ENCODE results near the gene CNNM3. TPM values are rescaled to one million over a fixed set of nuclear protein-coding genes. Genes with fewer than 3 reads are reported as not detected.

Gene CNNM3
- total RNA-seq, 2 experiments from 2014 or later: 17.3 to 19.9 TPM

DNA sequence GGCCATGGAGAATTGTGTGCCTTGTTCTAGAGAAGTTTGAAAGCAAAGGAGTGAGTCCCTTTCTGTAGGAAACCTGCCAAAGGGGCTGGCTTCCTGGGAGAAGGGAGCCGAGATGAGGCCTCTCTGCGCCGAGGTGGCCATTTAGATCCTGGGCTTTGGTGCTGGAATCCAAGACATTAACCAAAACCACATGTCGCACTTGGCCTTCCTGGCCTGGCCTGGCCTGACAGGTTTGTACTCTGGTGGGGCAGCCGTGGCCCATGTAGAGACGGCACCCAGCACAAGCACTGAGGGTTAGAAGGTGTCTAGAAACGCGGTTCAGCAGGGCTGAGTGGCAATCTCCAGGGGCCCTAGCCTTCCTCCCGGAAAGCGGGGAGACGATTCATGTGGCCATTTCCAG, 7.1 kb downstream of the CNNM3 start:
- H3K27ac Mint-ChIP-seq: no peak overlapping the region
- no peak for DNase-seq
- H3K9me3 Mint-ChIP-seq: no peaks in the 10 kb centered on the region
- peaks cover 41% of the 10 kb centered on the region for H3K4me1 Mint-ChIP-seq (ENCODE audit: low read depth)
- H3K4me3 Mint-ChIP-seq: no peak overlapping the region
- peaks cover 5% of the 10 kb centered on the region for H3K36me3 Mint-ChIP-seq (ENCODE audit: low read depth)
- CTCF ChIA-PET: interaction anchor here (1.4 kb wide), 1 partner anchor 289 kb away, joined by 4 read pairs; no protein-coding TSS in a partner anchor
- H3K27me3 Mint-ChIP-seq (ENCODE audit: low read depth): no peaks in the 10 kb centered on the region
- intact Hi-C loops (cut with micrococcal nuclease): no loop called here

DNA sequence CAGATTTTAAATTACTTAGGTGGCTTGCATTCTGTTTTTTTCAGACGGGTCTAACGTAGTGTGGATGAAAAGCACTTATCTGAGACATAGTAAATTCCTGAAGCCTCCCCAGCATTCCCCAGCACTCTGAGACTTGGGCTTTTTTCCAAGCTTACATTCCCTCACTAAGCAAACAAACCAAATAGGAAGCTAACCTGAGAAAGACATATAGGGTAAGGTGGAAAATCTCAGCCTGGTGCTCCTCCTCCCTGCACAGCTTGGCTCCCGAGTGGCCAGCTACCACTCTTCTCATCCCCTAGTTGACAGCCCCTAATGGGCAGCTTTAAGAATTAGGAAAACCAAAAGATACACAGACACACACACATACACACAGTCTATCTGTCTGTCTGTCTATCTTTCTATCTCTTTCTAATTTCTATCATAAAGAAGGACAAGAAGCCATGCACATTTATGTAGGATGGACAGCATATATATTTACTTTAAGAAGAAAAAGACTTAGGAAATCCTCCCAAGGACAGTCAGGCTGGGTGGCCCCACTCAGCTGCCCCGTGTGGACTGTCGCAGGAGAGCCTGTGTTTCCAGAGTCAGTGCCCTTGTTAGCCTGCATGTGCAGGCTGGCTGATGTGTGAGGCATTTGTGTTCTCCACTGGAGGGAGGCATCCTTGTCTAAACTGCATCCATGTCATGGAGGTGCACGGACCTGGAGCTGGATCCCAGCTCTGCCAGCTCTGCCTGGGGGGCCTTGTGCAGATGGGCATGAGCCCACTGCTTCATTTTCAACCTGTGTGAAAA, 8.2 kb downstream of the CNNM3 start:
- Mint-ChIP-seq H3K4me3 (no peak overlapping the region), H3K4me1 (ENCODE audit: low read depth) (peaks cover 31% of the 10 kb centered on the region), H3K36me3 (ENCODE audit: low read depth) (peaks cover 7% of the 10 kb centered on the region), H3K9me3 (no peaks in the 10 kb centered on the region), H3K27me3 (ENCODE audit: low read depth) (no peaks in the 10 kb centered on the region), H3K27ac (no peak overlapping the region)
- intact Hi-C loops (cut with micrococcal nuclease): no loop called here
- no peak for DNase-seq
- CTCF ChIA-PET: no interaction called here

DNA sequence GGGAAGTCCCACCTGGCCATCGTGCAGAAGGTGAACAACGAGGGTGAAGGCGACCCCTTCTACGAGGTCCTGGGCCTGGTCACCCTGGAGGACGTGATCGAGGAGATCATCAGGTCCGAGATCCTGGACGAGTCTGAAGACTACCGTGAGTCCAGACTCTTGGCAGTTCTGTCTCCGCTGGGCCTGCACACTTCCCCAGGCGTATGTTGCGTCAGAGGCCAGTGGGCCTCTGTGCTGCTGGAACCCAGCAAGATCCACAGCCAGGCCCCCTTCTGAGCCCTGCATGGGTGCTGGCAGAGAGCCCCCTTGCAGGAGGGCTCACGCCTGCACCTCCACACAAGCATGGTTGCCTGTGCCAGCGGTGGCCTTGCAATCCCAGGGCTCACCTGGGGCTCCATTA, 9.0 kb downstream of the CNNM3 start:
- intact Hi-C loops (cut with micrococcal nuclease): no loop called here
- Mint-ChIP-seq H3K27ac (no peak overlapping the region), H3K9me3 (no peaks in the 10 kb centered on the region), H3K4me3 (no peak overlapping the region), H3K4me1 (ENCODE audit: low read depth) (peaks cover 23% of the 10 kb centered on the region), H3K27me3 (ENCODE audit: low read depth) (no peaks in the 10 kb centered on the region), H3K36me3 (ENCODE audit: low read depth) (peaks cover 7% of the 10 kb centered on the region)
- CTCF ChIA-PET: interaction anchor here (0.6 kb wide), 1 partner anchor 21 kb away, joined by 3 read pairs; no protein-coding TSS in a partner anchor
- DNase-seq: no peak

DNA sequence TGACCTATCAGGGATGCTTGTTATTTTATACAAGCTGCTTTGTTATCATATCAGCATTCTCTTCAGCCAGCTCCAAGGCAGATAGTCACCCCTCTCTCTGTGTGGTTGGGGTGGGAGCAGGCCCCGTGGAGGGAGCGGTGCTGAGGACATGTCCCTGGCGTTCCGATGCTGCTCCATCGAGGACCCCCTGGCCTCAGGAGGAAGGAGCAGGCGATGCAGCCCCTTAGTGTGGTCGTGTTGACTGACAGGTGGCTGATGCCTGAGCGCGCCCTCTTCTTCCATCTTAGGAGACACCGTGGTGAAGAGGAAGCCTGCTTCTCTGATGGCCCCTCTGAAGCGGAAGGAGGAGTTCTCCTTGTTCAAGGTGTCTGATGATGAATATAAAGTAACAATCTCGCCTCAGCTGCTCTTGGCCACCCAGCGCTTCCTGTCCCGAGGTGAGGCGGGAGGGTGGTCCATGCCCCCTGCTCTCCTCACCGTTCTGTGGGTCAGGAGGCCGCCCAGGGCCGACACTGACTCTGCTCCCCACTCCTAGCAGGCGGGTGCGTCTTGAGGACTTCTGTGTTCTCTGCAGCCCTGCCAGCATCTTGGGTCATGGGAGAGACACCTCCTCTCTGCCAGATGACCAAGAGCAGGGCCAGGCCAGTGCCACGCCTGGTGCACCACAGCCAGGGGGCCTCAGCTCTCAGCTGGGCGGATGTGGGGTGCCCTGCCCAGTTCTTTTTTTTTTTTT, 10.6 kb downstream of the CNNM3 start:
- CTCF ChIA-PET: interaction anchor here (1.0 kb wide), 1 partner anchor 17 kb away, joined by 3 read pairs; the partner anchor contains the start of gene ANKRD23
- Mint-ChIP-seq H3K27ac (no peak overlapping the region), H3K4me3 (no peak overlapping the region), H3K9me3 (no peaks in the 10 kb centered on the region), H3K4me1 (ENCODE audit: low read depth) (peaks cover 6% of the 10 kb centered on the region), H3K36me3 (ENCODE audit: low read depth) (peaks cover 6% of the 10 kb centered on the region), H3K27me3 (ENCODE audit: low read depth) (no peaks in the 10 kb centered on the region)
- intact Hi-C loops (cut with micrococcal nuclease): no loop called here
- no peak for DNase-seq

DNA sequence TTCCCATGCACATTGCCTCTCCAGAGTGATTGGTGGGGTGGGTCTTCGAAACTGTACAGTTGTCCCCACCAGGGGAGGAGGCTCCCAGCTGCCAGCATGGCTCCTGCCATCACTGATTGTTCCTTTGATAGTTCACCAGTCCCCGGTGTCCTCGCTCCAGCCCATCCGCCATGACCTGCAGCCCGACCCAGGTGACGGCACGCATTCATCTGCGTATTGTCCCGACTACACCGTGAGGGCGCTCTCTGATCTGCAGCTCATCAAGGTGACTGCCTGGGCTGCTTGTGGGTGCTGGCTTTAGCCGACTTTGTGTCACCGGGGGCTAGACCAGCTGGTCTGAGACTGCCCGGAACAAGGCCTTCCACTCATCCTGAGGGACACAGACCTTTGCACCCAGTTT, 12.4 kb downstream of the CNNM3 start:
- Mint-ChIP-seq H3K36me3 (ENCODE audit: low read depth) (peaks cover 9% of the 10 kb centered on the region), H3K4me3 (no peak overlapping the region), H3K27me3 (ENCODE audit: low read depth) (no peaks in the 10 kb centered on the region), H3K4me1 (ENCODE audit: low read depth) (no peaks in the 10 kb centered on the region), H3K9me3 (no peaks in the 10 kb centered on the region), H3K27ac (no peak overlapping the region)
- CTCF ChIA-PET: interaction anchor here (0.6 kb wide), 1 partner anchor 22 kb away, joined by 3 read pairs; no protein-coding TSS in a partner anchor
- DNase-seq: no peak
- intact Hi-C loops (cut with micrococcal nuclease): no loop called here

DNA sequence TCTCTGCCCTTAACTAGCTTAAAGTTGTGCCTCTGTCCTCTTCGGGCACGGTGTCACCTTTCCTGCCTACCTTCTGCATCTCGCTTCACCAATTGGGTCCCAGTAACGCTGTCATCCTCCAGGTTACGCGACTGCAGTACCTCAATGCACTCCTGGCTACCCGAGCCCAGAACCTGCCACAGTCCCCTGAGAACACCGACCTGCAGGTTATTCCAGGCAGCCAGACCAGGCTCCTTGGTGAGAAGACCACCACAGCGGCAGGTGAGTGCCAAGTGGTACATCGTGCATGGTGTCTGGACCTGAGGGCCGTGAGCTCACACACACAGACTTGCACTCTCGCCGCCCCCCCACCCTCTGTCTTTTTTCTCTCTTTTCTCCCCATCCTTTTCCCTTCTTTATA, 12.8 kb downstream of the CNNM3 start:
- no peaks in the 10 kb centered on the region for H3K4me1 Mint-ChIP-seq (ENCODE audit: low read depth)
- peaks cover 9% of the 10 kb centered on the region for H3K36me3 Mint-ChIP-seq (ENCODE audit: low read depth)
- DNase-seq: no peak
- CTCF ChIA-PET: interaction anchor here (0.6 kb wide), 1 partner anchor 22 kb away, joined by 3 read pairs; no protein-coding TSS in a partner anchor
- H3K9me3 Mint-ChIP-seq: no peaks in the 10 kb centered on the region
- intact Hi-C loops (cut with micrococcal nuclease): no loop called here
- no peak overlapping the region for H3K4me3 Mint-ChIP-seq
- H3K27ac Mint-ChIP-seq: no peak overlapping the region
- H3K27me3 Mint-ChIP-seq (ENCODE audit: low read depth): no peaks in the 10 kb centered on the region

DNA sequence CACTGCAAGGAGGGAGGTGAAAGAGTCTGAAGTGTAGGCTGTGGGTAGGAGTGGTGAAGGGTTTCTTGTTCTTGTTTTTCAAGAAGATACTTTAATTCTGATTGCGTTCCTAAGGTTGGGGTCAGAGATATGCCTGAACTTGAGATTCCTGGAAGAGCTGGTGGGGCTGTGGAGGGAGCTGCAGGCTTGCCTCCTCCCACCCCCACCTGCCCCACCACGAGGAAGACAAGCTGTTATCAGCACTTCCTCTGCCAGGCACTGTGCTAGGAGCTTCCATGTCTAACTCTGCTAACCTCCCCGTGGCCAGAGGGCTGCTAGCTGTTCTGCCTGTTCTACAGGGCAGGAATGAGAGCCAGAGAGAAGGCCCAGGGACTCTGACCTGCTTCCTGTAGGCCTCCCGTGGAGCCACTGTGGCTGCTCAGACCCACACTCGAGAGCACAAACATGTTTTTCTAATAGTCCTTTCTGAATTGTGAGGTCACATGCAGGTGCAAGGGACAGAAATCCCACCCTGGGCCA, 14.0 kb downstream of the CNNM3 start:
- CTCF ChIA-PET: no interaction called here
- no peak overlapping the region for H3K27ac Mint-ChIP-seq
- H3K27me3 Mint-ChIP-seq (ENCODE audit: low read depth): no peaks in the 10 kb centered on the region
- peaks cover 11% of the 10 kb centered on the region for H3K36me3 Mint-ChIP-seq (ENCODE audit: low read depth)
- H3K4me1 Mint-ChIP-seq (ENCODE audit: low read depth): no peaks in the 10 kb centered on the region
- no peak overlapping the region for H3K4me3 Mint-ChIP-seq
- DNase-seq: no peak
- intact Hi-C loops (cut with micrococcal nuclease): no loop called here
- no peaks in the 10 kb centered on the region for H3K9me3 Mint-ChIP-seq

DNA sequence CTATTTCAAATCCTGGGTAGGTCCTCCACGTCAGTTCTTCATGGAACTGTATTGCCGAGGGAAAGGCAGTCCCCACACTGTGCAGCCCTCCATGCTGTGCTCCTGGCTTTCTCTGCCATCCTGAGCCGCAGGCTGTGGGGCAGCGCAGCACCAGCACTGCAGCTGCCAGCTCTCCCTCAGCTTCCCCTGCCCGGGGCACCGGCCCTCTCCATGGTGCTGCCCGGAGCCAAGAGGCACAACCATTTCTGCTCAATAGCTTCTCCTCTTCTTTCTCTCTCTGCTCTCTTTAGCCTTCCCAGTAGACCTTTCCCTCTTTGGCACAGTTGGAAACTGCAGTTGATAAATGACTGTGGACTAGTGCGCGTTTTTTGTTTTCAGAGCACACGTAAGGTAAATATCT, 15.6 kb downstream of the CNNM3 start:
- no peak for DNase-seq
- H3K27ac Mint-ChIP-seq: no peak overlapping the region
- no peak overlapping the region for H3K4me3 Mint-ChIP-seq
- CTCF ChIA-PET: no interaction called here
- H3K9me3 Mint-ChIP-seq: no peaks in the 10 kb centered on the region
- intact Hi-C loops (cut with micrococcal nuclease): no loop called here
- no peaks in the 10 kb centered on the region for H3K27me3 Mint-ChIP-seq (ENCODE audit: low read depth)
- peaks cover 11% of the 10 kb centered on the region for H3K36me3 Mint-ChIP-seq (ENCODE audit: low read depth)
- no peaks in the 10 kb centered on the region for H3K4me1 Mint-ChIP-seq (ENCODE audit: low read depth)

DNA sequence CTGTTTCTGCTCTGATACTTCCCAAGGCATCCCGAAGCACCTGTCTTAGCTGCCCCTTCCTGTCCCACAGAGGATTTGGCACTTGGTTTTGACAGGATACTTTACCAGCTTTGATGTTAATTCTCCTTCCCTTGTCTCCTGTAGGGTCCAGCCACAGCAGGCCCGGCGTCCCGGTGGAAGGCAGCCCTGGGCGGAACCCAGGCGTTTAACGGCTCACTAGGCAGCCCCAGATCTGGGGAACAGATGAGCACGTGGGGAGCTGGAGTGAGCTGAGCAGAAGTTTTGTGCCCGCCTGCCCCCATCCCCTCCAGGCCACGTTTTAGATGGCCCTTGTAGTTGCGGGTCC, 16.3 kb downstream of the CNNM3 start:
- H3K27me3 Mint-ChIP-seq (ENCODE audit: low read depth): no peaks in the 10 kb centered on the region
- DNase-seq: no peak
- H3K9me3 Mint-ChIP-seq: no peaks in the 10 kb centered on the region
- CTCF ChIA-PET: interaction anchor here (0.8 kb wide), 1 partner anchor 30 kb away, joined by 4 read pairs; no protein-coding TSS in a partner anchor
- no peaks in the 10 kb centered on the region for H3K4me1 Mint-ChIP-seq (ENCODE audit: low read depth)
- peaks cover 10% of the 10 kb centered on the region for H3K36me3 Mint-ChIP-seq (ENCODE audit: low read depth)
- no peak overlapping the region for H3K27ac Mint-ChIP-seq
- no peak overlapping the region for H3K4me3 Mint-ChIP-seq
- intact Hi-C loops (cut with micrococcal nuclease): no loop called here

DNA sequence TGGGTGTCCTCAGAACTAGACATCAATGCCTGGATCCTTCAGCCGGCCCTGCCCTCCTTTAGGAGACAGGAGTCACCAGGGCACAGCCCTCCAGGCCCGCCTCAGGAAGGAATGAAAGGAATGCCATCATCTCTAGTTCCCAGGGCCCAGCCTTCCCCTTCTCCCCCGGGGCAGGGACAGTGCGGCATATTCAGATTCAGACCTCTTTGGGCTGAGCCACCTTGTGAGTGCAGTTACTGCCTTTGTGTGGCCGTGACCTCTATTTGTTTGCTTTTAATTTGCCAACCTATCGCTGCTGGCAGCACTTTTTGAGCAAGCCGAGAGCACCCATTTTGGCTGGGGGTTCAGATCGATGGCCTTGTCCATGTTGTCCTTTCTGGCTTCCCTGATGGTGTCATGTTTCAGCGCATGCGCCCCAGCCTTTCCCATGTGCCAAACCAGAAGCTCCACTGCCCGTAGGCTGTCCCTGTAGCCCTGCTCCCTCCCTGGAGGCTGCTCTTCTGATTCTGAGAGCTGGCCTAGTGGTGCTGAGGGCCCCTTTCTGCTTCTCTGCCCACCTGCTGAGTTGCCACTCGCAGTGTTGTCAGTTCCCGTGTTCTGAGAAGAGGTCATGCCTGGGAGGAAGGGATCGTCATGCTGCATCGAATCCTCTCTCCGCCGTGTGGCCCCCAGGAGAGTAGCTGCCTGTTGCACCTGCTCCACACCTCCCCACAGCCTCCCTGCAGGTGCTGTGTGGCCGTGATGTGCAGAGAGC, 16.9 kb downstream of the CNNM3 start:
- intact Hi-C loops (cut with micrococcal nuclease): no loop called here
- H3K4me3 Mint-ChIP-seq: no peak overlapping the region
- no peak overlapping the region for H3K27ac Mint-ChIP-seq
- H3K27me3 Mint-ChIP-seq (ENCODE audit: low read depth): no peaks in the 10 kb centered on the region
- no peaks in the 10 kb centered on the region for H3K9me3 Mint-ChIP-seq
- H3K4me1 Mint-ChIP-seq (ENCODE audit: low read depth): no peaks in the 10 kb centered on the region
- H3K36me3 Mint-ChIP-seq (ENCODE audit: low read depth): peaks cover 10% of the 10 kb centered on the region
- CTCF ChIA-PET: interaction anchor here (0.8 to 1.6 kb wide), 2 partner anchors 25 to 29 kb away, joined by 4 to 10 read pairs; partner anchors contain the start of gene ANKRD39
- no peak for DNase-seq

DNA sequence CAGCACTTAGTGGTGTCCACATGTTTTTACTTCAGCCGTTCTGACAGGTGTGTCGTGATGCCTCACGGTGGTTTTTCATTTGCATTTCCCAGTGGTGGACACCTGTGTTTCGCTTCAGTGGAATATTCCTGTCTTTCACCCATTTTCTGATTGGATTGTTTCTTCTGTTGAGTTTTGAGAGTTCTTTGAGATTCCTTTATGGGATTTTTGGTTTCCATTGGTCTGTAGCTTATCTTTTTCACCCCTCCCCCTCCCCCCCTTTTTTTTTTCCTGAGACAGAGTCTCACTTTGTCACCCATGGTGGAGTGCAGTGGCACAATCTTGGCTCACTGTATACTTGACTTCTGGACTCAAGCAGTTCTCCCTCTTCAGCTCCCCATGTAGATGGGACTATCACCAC, 19.8 kb downstream of the CNNM3 start:
- no peak overlapping the region for H3K4me3 Mint-ChIP-seq
- CTCF ChIA-PET: interaction anchor here (0.6 kb wide), 2 partner anchors 115 to 221 kb away, joined by 3 read pairs; no protein-coding TSS in a partner anchor
- H3K4me1 Mint-ChIP-seq (ENCODE audit: low read depth): peaks cover 11% of the 10 kb centered on the region
- intact Hi-C loops (cut with micrococcal nuclease): no loop called here
- no peak overlapping the region for H3K27ac Mint-ChIP-seq
- DNase-seq: no peak
- H3K27me3 Mint-ChIP-seq (ENCODE audit: low read depth): no peaks in the 10 kb centered on the region
- H3K9me3 Mint-ChIP-seq: no peaks in the 10 kb centered on the region
- peaks cover 12% of the 10 kb centered on the region for H3K36me3 Mint-ChIP-seq (ENCODE audit: low read depth)

DNA sequence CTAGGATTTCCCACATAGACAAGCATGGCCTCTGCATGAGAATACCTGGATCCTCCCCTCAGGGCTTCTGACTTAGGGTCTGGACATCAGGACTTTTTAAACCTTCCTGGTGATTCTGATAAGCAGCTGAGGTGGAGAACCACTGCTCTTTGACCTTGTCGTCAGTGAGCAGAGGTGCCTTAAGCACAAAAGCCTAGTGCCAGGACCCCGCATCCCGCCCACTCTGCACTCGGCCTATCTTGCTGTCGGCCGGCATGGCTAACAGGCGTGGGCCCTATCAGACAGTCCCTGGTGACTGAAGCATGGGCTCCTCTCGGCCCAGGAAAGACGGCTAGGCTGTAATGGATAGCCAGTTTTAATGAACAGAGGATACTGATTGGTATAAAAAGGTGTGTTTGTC, 21.5 kb downstream of the CNNM3 start:
- H3K27me3 Mint-ChIP-seq (ENCODE audit: low read depth): no peaks in the 10 kb centered on the region
- no peak overlapping the region for H3K27ac Mint-ChIP-seq
- no peaks in the 10 kb centered on the region for H3K9me3 Mint-ChIP-seq
- CTCF ChIA-PET: no interaction called here
- peaks cover 11% of the 10 kb centered on the region for H3K36me3 Mint-ChIP-seq (ENCODE audit: low read depth)
- no peak for DNase-seq
- H3K4me1 Mint-ChIP-seq (ENCODE audit: low read depth): peaks cover 11% of the 10 kb centered on the region
- H3K4me3 Mint-ChIP-seq: no peak overlapping the region
- intact Hi-C loops (cut with micrococcal nuclease): no loop called here

Data from activated naive CD4-positive, alpha-beta T cell treated with anti-CD3 and anti-CD28 coated beads for 36 hours (primary cell).